WI38 (cell line): ENCODE measurements around the gene ZNF23.

Experiments
- H3K4me3 ChIP-seq: 2 replicates; pipeline ENCODE4 v1.5.1; 2011; ENCODE audit warnings: low read depth, mild to moderate bottlenecking, control low read depth, low read length
- TF ChIP-seq, protein P1 (sequence below): IDR thresholded peaks from 2 replicates; pipeline ENCODE4 v1.5.1; 2012; ENCODE audit warnings: low read depth, mild to moderate bottlenecking, control low read depth, low read length

ZNF23 gene

DNA sequence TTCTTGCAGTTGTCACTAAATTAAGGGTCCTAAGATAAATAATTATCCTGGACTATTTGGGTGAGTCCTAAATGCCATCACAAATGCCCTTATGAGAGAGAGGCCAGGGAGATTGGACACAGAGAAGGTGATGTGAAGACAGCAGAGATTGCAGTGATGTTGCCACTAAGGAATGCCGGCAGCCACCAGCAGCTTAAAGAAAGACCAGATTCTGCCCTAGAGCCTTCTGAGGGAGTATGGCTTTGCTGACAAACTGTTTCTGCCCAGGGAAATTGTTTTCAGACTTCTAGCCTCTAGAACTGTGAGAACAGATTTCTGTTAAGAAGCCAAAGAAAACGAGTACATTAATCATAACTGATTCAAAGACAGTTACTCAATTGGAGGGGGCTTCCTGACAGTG lies 10.0 kb upstream of the ZNF23 start:
- TF ChIP-seq, protein P1, sequence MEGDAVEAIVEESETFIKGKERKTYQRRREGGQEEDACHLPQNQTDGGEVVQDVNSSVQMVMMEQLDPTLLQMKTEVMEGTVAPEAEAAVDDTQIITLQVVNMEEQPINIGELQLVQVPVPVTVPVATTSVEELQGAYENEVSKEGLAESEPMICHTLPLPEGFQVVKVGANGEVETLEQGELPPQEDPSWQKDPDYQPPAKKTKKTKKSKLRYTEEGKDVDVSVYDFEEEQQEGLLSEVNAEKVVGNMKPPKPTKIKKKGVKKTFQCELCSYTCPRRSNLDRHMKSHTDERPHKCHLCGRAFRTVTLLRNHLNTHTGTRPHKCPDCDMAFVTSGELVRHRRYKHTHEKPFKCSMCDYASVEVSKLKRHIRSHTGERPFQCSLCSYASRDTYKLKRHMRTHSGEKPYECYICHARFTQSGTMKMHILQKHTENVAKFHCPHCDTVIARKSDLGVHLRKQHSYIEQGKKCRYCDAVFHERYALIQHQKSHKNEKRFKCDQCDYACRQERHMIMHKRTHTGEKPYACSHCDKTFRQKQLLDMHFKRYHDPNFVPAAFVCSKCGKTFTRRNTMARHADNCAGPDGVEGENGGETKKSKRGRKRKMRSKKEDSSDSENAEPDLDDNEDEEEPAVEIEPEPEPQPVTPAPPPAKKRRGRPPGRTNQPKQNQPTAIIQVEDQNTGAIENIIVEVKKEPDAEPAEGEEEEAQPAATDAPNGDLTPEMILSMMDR, result no peak

DNA sequence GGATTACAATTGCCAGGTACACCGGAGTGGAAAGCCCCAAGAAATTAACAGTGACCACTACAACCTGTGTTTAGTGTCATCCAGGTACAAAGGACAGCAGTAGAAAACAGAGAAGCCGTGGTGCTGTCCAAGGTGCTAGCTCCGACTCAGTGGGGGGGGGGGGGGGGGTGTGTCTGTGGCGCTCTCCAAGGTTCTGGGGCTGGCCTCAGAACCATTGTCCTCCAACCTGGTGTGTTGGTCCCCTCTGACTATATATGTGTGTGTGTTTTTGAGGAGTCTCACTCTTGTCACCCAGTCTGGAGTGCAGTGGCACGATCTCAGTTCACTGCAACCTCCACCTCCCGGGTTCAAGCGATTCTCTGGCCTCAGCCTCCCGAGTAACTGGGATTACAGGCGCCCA lies 5.8 kb upstream of the ZNF23 start:
- no peak overlapping the region for H3K4me3 ChIP-seq
- TF ChIP-seq, protein P1, result no peak

More for the DNA sequence above, 10.0 kb upstream of the ZNF23 start:
- no peak overlapping the region for H3K4me3 ChIP-seq

DNA sequence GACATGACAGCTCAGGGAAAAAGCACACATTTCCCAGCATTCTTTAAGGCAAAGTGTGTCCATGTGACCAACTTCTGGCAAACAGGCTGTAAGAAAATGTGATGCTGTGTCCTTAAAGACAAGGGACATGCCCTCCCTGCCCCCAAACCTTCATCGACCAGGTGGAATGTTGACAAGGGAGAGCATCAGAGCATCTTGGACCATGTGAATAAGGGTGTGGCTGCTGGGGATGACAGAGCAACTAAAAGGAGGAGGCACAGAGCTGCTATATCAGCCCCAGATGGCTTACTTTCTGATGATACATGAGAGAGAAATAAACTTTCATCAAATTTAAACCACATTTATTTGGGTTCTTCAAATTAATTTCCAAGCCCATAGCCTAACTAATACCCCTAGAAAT lies 2.2 kb upstream of the ZNF23 start:
- TF ChIP-seq, protein P1, result no peak
- H3K4me3 ChIP-seq, result no peak overlapping the region

GRCh38 chr16:71460941-71461340 lies 1.1 kb downstream of the ZNF23 start:
- TF ChIP-seq, protein P1, result no peak
- peak overlapping the region; percentile 99 for H3K4me3 ChIP-seq

GRCh38 chr16:71460236-71460635 lies 1.8 kb downstream of the ZNF23 start:
- peak overlapping the region; percentile 99 for H3K4me3 ChIP-seq
- TF ChIP-seq, protein P1, result no peak

DNA sequence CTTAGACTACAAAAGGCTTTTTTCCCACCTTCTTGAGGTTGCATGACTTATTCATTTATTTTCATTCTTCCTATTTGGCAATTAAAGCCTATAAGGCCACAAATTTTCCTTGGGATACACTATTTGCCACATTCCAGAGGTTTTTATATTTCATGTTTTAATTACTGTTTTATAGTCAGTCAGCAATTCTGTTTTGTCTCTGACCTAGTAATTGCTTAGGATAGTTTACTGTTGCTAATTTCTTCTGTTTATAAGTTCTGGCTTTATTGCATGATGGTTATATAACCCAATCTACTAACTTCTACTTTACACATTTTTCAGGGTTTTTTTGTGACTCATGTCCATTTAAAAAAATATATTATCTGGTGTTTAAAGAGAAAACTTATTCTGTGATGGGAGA lies 2.5 kb downstream of the ZNF23 start:
- TF ChIP-seq, protein P1, result no peak
- peak overlapping the region; percentile 3 for H3K4me3 ChIP-seq

- TF ChIP-seq, protein P1, result no peak
- no peak overlapping the region for H3K4me3 ChIP-seq
These were observed 5.2 kb downstream of the ZNF23 start for GRCh38 chr16:71456801-71457200.
